IMR-90 (cell line): ENCODE results near the gene PCDHGB6. TPM values are rescaled to one million over a fixed set of nuclear protein-coding genes. Genes with fewer than 3 reads are reported as not detected.
"Not testable (repeated sequence)": the region's sequence is repeated elsewhere in the genome, so short reads cannot be mapped to it uniquely, and the experiment has no call there.

ENCODE experiments used
- ATAC-seq: fragments of 200-7000 bp; cut with Tn5 transposase; 2 replicates; pipeline ENCODE4 v1.9.1; 2020; ENCODE audit warnings: low read depth, mild to moderate bottlenecking, moderate library complexity
- BruUV-seq: library from RNA; stranded (reverse); fragments of 400-500 nt; replicated peaks from 2 replicates; lab custom pipeline; 2021; lab: Mats Ljungman, UMichigan
- CTCF ChIA-PET: fragments of 300-600 bp; formaldehyde crosslinking; extraction: SDS; loops from one replicate; lab custom pipeline; 2021; ENCODE audit warnings: antibody characterized with exemption; lab: Yijun Ruan, JAX
- POLR2A ChIA-PET: fragments of 300-600 bp; sonication (Branson Sonifier 250); formaldehyde crosslinking; loops from one replicate; lab custom pipeline; 2022; ENCODE audit warnings: antibody characterized with exemption; ENCODE audit not compliant: unreplicated experiment; lab: Charles Lee
- DNase-seq: peaks from one replicate; pipeline ENCODE4 v3.0.0; 2013
- H2AFZ ChIP-seq: replicated peaks from 2 replicates; pipeline ENCODE3; 2013; ENCODE audit warnings: low read length, mild to moderate bottlenecking; ENCODE audit not compliant: poor library complexity
- H2AK5ac ChIP-seq: 2 replicates; pipeline ENCODE4 v1.6.1; 2013; ENCODE audit warnings: low read depth, low read length, inconsistent platforms
- H2AK9ac ChIP-seq: replicated peaks from 2 replicates; pipeline ENCODE3; 2013; ENCODE audit warnings: mild to moderate bottlenecking, low read depth, low read length, moderate library complexity; ENCODE audit not compliant: poor library complexity
- H2BK120ac ChIP-seq: 2 replicates; pipeline ENCODE4 v1.6.1; 2013; ENCODE audit warnings: low read depth, low read length, inconsistent platforms
- H2BK15ac ChIP-seq: 3 replicates; pipeline ENCODE4 v1.6.1; 2013; ENCODE audit warnings: low read depth, low read length, inconsistent platforms
- H2BK20ac ChIP-seq: 2 replicates; pipeline ENCODE4 v1.6.1; 2013; ENCODE audit warnings: low read depth, mild to moderate bottlenecking, inconsistent platforms, low read length, moderate library complexity
- H2BK5ac ChIP-seq: 2 replicates; pipeline ENCODE4 v1.6.1; 2013; ENCODE audit warnings: mild to moderate bottlenecking, low read depth, low read length, inconsistent platforms; ENCODE audit not compliant: poor library complexity, severe bottlenecking
- H3K14ac ChIP-seq: replicated peaks from 2 replicates; pipeline ENCODE4 v1.6.1; 2013; ENCODE audit warnings: low read depth, low read length, inconsistent platforms
- H3K18ac ChIP-seq: 2 replicates; pipeline ENCODE4 v1.6.1; 2013; ENCODE audit warnings: low read depth, low read length, control low read depth
- H3K23ac ChIP-seq: 2 replicates; pipeline ENCODE4 v1.6.1; 2013; ENCODE audit warnings: low read depth, low read length, inconsistent platforms
- H3K27ac ChIP-seq: 2 replicates; pipeline ENCODE4 v1.5.1; 2013; ENCODE audit warnings: mild to moderate bottlenecking, control low read depth, low read length; ENCODE audit not compliant: insufficient read depth
- H3K27me3 ChIP-seq: 2 replicates; pipeline ENCODE4 v1.6.1; 2013; ENCODE audit warnings: low read length; ENCODE audit not compliant: control insufficient read depth, insufficient read depth
- H3K36me3 ChIP-seq: 2 replicates; pipeline ENCODE4 v1.6.1; 2013; ENCODE audit warnings: low read length, mixed read lengths; ENCODE audit not compliant: control insufficient read depth, insufficient read depth
- H3K4ac ChIP-seq: 2 replicates; pipeline ENCODE4 v1.6.1; 2013; ENCODE audit warnings: low read depth, low read length, inconsistent platforms
- H3K4me1 ChIP-seq: 2 replicates; pipeline ENCODE4 v1.6.1; 2013; ENCODE audit warnings: low read length, mixed read lengths; ENCODE audit not compliant: control insufficient read depth, insufficient read depth
- H3K4me2 ChIP-seq: 2 replicates; pipeline ENCODE4 v1.6.1; 2013; ENCODE audit warnings: low read depth, mild to moderate bottlenecking, control low read depth, low read length, moderate library complexity
- H3K4me3 ChIP-seq: 2 replicates; pipeline ENCODE4 v1.5.1; 2013; ENCODE audit warnings: low read depth, mild to moderate bottlenecking, control low read depth, low read length, moderate library complexity; ENCODE audit not compliant: insufficient read depth
- H3K56ac ChIP-seq: 2 replicates; pipeline ENCODE4 v1.6.1; 2013; ENCODE audit warnings: low read length, inconsistent platforms; ENCODE audit not compliant: insufficient read depth; ENCODE audit errors: extremely low read depth
- H3K79me1 ChIP-seq, 2 experiments: 2 replicates each; pipeline ENCODE4 v1.6.1; 2013; ENCODE audit warnings: low read length in 2 of 2, inconsistent platforms in 1 of 2, low read depth in 1 of 2
- H3K9ac ChIP-seq: 2 replicates; pipeline ENCODE4 v1.6.1; 2013; ENCODE audit warnings: low read depth, low read length, control low read depth
- H3K9me1 ChIP-seq: 2 replicates; pipeline ENCODE4 v1.6.1; 2013; ENCODE audit warnings: low read length, inconsistent platforms; ENCODE audit not compliant: insufficient read depth
- H3K9me3 ChIP-seq: 2 replicates; pipeline ENCODE4 v1.6.1; 2013; ENCODE audit warnings: low read length; ENCODE audit not compliant: control insufficient read depth, insufficient read depth
- H4K20me1 ChIP-seq: 2 replicates; pipeline ENCODE4 v1.6.1; 2013; ENCODE audit warnings: low read length, inconsistent platforms; ENCODE audit not compliant: insufficient read depth
- H4K5ac ChIP-seq: 2 replicates; pipeline ENCODE4 v1.6.1; 2013; ENCODE audit warnings: mild to moderate bottlenecking, low read depth, low read length, control low read depth
- H4K8ac ChIP-seq, 2 experiments: 2 replicates each; pipeline ENCODE4 v1.6.1; 2013; ENCODE audit warnings: low read depth in 2 of 2, low read length in 2 of 2, control low read depth in 1 of 2, inconsistent platforms in 1 of 2
- H4K91ac ChIP-seq: 2 replicates; pipeline ENCODE4 v1.6.1; 2013; ENCODE audit warnings: low read depth, low read length, inconsistent platforms; ENCODE audit not compliant: insufficient read depth
- RAD21 ChIP-seq: IDR thresholded peaks from 2 replicates; pipeline ENCODE4 v1.6.1; 2012; ENCODE audit warnings: low read length, improper control_type of control experiment
- SMC3 ChIP-seq: fragments of 150-350 bp; IDR thresholded peaks from 2 replicates; pipeline ENCODE4 v1.6.1; 2016; ENCODE audit warnings: low read depth, mild to moderate bottlenecking, antibody characterized with exemption, low read length, moderate library complexity
- WGBS, 2 experiments: methylation state at CpG; one replicate each; pipeline versions ENCODE4 v1.1.5 to v1.1.7; 2013; ENCODE audit warnings: missing lambda C conversion rate in 2 of 2; ENCODE audit not compliant: insufficient read length in 1 of 2; ENCODE audit errors: extremely low coverage in 2 of 2; 5-methylcytosine and 5-hydroxymethylcytosine counted together
- dilution Hi-C: fragments of 300-500 bp; cut with HindIII; formaldehyde crosslinking; loops from one replicate; pipeline ENCODE4 v1.14.3; 2018; ENCODE audit warnings: low sequenced_read_pairs; ENCODE audit not compliant: unreplicated experiment
- in situ Hi-C: fragments of 300-500 bp; cut with MboI; formaldehyde crosslinking; loops from 3 replicates; pipeline ENCODE4 v1.14.3; 2019; ENCODE audit warnings: low sequenced_read_pairs, inconsistent platforms, mixed read lengths
- intact Hi-C: fragments of 100-400 bp; cut with micrococcal nuclease; formaldehyde crosslinking; loops from 2 replicates; pipeline ENCODE4 v1.10.0; 2022
- polyA plus RNA-seq, 3 experiments: library from polyadenylated mRNA; depleted of rRNA; stranded (reverse); fragments of >200 nt; gene quantifications; 2 replicates each; pipeline ENCODE4 v1.2.3, GENCODE V29; 2012; ENCODE audit warnings: low replicate concordance in 1 of 3
- total RNA-seq: library from RNA; depleted of rRNA; stranded (reverse); fragments of >200 nt; gene quantifications from 2 replicates; pipeline ENCODE4 v1.2.3, GENCODE V29; 2012
- TF ChIP-seq, protein P1 (sequence below): conservative IDR thresholded peaks from 2 replicates; pipeline ENCODE4 v1.5.1; 2012; ENCODE audit warnings: mild to moderate bottlenecking, low read depth, low read length, improper control_type of control experiment

Gene PCDHGB6
- total and polyA plus RNA-seq, 2 of the 4 experiments (the other 2 are of a cell fraction) = 1.4 to 2.2 TPM

DNA sequence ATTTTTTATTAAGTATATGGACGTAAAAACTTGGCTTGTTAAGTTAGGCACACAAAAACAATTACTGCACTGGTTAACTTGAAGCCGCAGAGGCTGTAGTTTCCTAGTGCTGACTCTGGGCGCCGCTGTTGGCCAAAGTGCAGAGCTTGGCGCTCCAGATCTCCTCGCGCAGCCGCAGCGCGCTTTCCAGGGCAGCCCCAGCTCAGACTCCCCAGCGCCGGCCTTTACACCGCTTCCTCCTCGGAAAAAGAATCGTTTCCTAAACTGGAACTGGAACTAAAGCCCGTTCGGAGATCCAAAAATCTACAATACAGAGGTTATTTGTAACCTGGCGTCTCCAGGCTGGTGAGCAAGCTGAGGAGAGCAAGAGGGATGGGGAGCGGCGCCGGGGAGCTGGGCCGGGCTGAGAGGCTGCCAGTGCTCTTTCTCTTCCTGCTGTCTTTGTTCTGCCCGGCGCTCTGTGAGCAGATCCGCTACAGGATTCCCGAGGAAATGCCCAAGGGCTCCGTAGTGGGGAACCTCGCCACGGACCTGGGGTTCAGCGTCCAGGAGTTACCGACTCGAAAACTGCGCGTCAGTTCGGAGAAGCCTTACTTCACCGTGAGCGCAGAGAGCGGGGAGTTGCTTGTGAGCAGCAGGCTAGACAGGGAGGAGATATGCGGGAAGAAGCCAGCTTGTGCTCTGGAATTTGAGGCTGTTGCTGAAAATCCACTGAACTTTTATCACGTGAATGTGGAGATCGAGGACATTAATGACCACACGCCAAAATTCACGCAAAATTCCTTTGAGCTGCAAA lies 9.9 kb upstream of the PCDHGB6 start, which contains the start of gene PCDHGB5:
PCDHGB5 (plus strand) TSS at position 192 of the 796 bp plus-strand sequence; CDS start at position 373, 181 bp downstream.
- H3K18ac ChIP-seq = peak within 1 kb of the TSS; percentile 27; the same call in 1 of the 2 replicates
- H4K5ac ChIP-seq = peak within 1 kb of the TSS; percentile 34; the same call in 1 of the 2 replicates
- H3K9ac ChIP-seq = peak within 1 kb of the TSS; percentile 65; the same call in 1 of the 2 replicates
- H3K4ac ChIP-seq, intact Hi-C loops, H2AK9ac ChIP-seq, dilution Hi-C loops, POLR2A ChIA-PET, BruUV-seq, H3K23ac ChIP-seq, H2AK5ac ChIP-seq, H3K27me3 ChIP-seq, H4K91ac ChIP-seq, in situ Hi-C loops, H2BK15ac ChIP-seq, H2BK20ac ChIP-seq, H3K4me1 ChIP-seq, H2BK120ac ChIP-seq, H3K9me1 ChIP-seq, H4K20me1 ChIP-seq: not testable (repeated sequence)
- H2AFZ ChIP-seq = peak within 1 kb of the TSS; percentile 72
- ATAC-seq (peak; percentile 98), DNase-seq (peak; percentile 61)
- peak within 1 kb of the TSS; percentile 36 for H3K27ac ChIP-seq
- H3K56ac ChIP-seq = 0 out of 2 replicates have a peak within 1 kb of the TSS, but pooled peaks have one; percentile 19
- peak within 1 kb of the TSS in 1 of 2 experiments; percentile 35; a peak in 1 of 4 replicates for H4K8ac ChIP-seq
- TF ChIP-seq, protein P1, sequence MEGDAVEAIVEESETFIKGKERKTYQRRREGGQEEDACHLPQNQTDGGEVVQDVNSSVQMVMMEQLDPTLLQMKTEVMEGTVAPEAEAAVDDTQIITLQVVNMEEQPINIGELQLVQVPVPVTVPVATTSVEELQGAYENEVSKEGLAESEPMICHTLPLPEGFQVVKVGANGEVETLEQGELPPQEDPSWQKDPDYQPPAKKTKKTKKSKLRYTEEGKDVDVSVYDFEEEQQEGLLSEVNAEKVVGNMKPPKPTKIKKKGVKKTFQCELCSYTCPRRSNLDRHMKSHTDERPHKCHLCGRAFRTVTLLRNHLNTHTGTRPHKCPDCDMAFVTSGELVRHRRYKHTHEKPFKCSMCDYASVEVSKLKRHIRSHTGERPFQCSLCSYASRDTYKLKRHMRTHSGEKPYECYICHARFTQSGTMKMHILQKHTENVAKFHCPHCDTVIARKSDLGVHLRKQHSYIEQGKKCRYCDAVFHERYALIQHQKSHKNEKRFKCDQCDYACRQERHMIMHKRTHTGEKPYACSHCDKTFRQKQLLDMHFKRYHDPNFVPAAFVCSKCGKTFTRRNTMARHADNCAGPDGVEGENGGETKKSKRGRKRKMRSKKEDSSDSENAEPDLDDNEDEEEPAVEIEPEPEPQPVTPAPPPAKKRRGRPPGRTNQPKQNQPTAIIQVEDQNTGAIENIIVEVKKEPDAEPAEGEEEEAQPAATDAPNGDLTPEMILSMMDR = peak; percentile 63
- TF ChIP-seq RAD21 (peak; percentile 60), SMC3 (peak; percentile 46; the same call in 1 of the 2 replicates)
- CTCF ChIA-PET = interaction anchor here (1.3 to 2.1 kb wide), 3 partner anchors 15 to 166 kb away, joined by 3 to 11 read pairs (median 7); partner anchors contain the start of gene PCDHGA10
- WGBS, 2 experiments = no CpG with 5 or more reads among the region's 43 CpGs
- H3K14ac ChIP-seq = 0 out of 2 replicates have a peak within 1 kb of the TSS, but pooled peaks have one; percentile 78
- H2BK5ac ChIP-seq = peak within 1 kb of the TSS; percentile 69
- peaks cover 49% of the 10 kb centered on the region for H3K9me3 ChIP-seq
- H3K79me1 ChIP-seq = peaks cover 7 to 15% of the 10 kb centered on the region in 2 experiments; a peak in 3 of 4 replicates
- peak within 1 kb of the TSS; percentile 38; the same call in 1 of the 2 replicates for H3K4me2 ChIP-seq
- peak within 1 kb of the TSS; percentile 51 for H3K4me3 ChIP-seq
- H3K36me3 ChIP-seq = peaks cover 19% of the 10 kb centered on the region
